Gastrocnemius medialis (tissue), 4 donors: ENCODE data around the gene SLC6A15. TPM values are rescaled to one million over a fixed set of nuclear protein-coding genes. Genes with fewer than 3 reads are reported as not detected.

Source experiments
- ATAC-seq, 2 donors: fragments of 150-250 bp; one replicate each; pipeline ENCODE4 v1.9.1; 2016
- DNase-seq, 2 donors: peaks; one replicate each; pipeline ENCODE4 v3.0.0-alpha.2; 2019
- H3K27ac ChIP-seq, 4 donors: fragments of 200-600 bp; sonication (generic); 1 replicate in 1 of 4; 2 replicates in 3 of 4; pipeline ENCODE4 v1.5.1; 2016 to 2018; ENCODE audit warnings: mild to moderate bottlenecking in 2 of 4, moderate library complexity in 1 of 4
- H3K27me3 ChIP-seq, 3 donors: fragments of 200-600 bp; sonication (generic) in 2 of 3; 1 replicate in 1 of 3; 2 replicates in 2 of 3; pipeline versions ENCODE4 v1.5.1 to v1.6.0; 2016 to 2019; ENCODE audit warnings: mild to moderate bottlenecking in 1 of 3, moderate library complexity in 1 of 3
- H3K36me3 ChIP-seq, 2 donors: fragments of 200-600 bp; sonication (generic) in 1 of 2; one replicate each; pipeline ENCODE4 v1.5.1; 2017 to 2018
- H3K4me1 ChIP-seq, 2 donors: fragments of 200-600 bp; sonication (generic) in 1 of 2; one replicate each; pipeline ENCODE4 v1.5.1; 2016 to 2017; ENCODE audit warnings: mild to moderate bottlenecking in 2 of 2
- H3K4me3 ChIP-seq, 4 donors: fragments of 200-600 bp; sonication (generic) in 3 of 4; 1 replicate in 1 of 4; 2 replicates in 3 of 4; pipeline ENCODE4 v1.5.1; 2016 to 2019; ENCODE audit warnings: mild to moderate bottlenecking in 2 of 4
- H3K9me3 ChIP-seq, 3 donors: fragments of 200-600 bp; sonication (generic) in 2 of 3; 1 replicate in 1 of 3; 2 replicates in 2 of 3; pipeline ENCODE4 v1.5.1; 2016 to 2019
- CTCF ChIP-seq, 5 experiments: fragments of 450-650 bp in 3 of 5; fragments of 200-600 bp in 2 of 5; sonication (generic) in 2 of 5; IDR thresholded peaks in 4 of 5; conservative IDR thresholded peaks in 1 of 5; 1 replicate in 4 of 5; 2 replicates in 1 of 5; pipeline ENCODE4 v1.5.1; 2016 to 2019; ENCODE audit warnings: antibody characterized with exemption in 5 of 5, mild to moderate bottlenecking in 3 of 5, moderate library complexity in 3 of 5
- POLR2A ChIP-seq, 2 donors: fragments of 450-650 bp; IDR thresholded peaks; one replicate each; pipeline ENCODE4 v1.6.1; 2017; ENCODE audit warnings: antibody characterized with exemption in 2 of 2, mild to moderate bottlenecking in 2 of 2, moderate library complexity in 2 of 2
- in situ Hi-C, 4 donors: fragments of 200-750 bp; cut with MboI; loops; one replicate each; pipeline versions ENCODE4 v1.15.0 to v1.8.0; 2017; ENCODE audit warnings: low sequenced_read_pairs in 4 of 4
- intact Hi-C: fragments of 100-400 bp; cut with DNase I; formaldehyde crosslinking; loops from one replicate; pipeline ENCODE4 v1.15.1; 2023; ENCODE audit warnings: low total_unique reads
- total RNA-seq, 4 donors: library from RNA; depleted of rRNA; stranded (reverse); fragments of >200 nt; gene quantifications; one replicate each; pipeline versions ENCODE4 v1.1.0 to v1.2.3, GENCODE V29; 2016

Gene SLC6A15
- total RNA-seq, 4 donors from 2014 or later, result 0.51 to 0.91 TPM; not detected in 2

GRCh38 chr12:84810611-84811010 lies 102.0 kb downstream of the SLC6A15 start:
- no peak for ATAC-seq
- Histone ChIP-seq H3K4me1 (no peaks in the 10 kb centered on the region), H3K27me3 (no peaks in the 10 kb centered on the region), H3K36me3 (no peaks in the 10 kb centered on the region), H3K4me3 (no peak overlapping the region), H3K9me3 (no peaks in the 10 kb centered on the region), H3K27ac (no peak overlapping the region)
- TF ChIP-seq POLR2A (IDR thresholded peaks at IDR 0.05) (no peak), CTCF (IDR thresholded peaks at IDR 0.05 in 4 of 5, conservative IDR thresholded peaks at IDR 0.05 in 1 of 5) (no peak)
- in situ Hi-C loops (no loop called here), intact Hi-C loops (no loop called here)
- DNase-seq, result no peak

Other genes starting within 250 kb of the SLC6A15 start
- not detected for gene TSPAN19, start 123.5 kb upstream of the SLC6A15 start, total RNA-seq
- gene LRRIQ1, start 123.6 kb upstream of the SLC6A15 start, total RNA-seq, result not detected